ENCODE results near the gene MORF4L1.

DNA sequence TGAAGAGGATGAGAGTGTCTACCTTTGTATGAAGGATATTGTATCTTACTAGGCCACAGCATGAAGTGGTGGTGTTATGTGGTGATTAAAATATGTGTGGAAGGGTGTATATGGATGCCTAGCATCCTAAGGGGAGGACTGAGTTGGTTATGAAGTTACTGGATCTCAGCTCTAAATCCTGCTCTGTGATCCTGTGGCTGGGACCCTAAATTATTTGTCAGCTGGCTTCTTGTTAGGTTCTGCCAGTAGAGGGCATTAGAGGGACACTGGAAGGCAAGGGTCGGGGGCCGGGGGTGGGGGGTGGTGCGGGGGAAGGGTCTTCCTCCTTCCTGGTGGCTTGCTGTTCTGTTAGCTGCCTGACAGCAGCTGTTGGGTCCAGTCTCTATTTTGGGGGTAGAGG lies 34.9 kb downstream of the MORF4L1 start:
- TF ChIP-seq, protein P1, sequence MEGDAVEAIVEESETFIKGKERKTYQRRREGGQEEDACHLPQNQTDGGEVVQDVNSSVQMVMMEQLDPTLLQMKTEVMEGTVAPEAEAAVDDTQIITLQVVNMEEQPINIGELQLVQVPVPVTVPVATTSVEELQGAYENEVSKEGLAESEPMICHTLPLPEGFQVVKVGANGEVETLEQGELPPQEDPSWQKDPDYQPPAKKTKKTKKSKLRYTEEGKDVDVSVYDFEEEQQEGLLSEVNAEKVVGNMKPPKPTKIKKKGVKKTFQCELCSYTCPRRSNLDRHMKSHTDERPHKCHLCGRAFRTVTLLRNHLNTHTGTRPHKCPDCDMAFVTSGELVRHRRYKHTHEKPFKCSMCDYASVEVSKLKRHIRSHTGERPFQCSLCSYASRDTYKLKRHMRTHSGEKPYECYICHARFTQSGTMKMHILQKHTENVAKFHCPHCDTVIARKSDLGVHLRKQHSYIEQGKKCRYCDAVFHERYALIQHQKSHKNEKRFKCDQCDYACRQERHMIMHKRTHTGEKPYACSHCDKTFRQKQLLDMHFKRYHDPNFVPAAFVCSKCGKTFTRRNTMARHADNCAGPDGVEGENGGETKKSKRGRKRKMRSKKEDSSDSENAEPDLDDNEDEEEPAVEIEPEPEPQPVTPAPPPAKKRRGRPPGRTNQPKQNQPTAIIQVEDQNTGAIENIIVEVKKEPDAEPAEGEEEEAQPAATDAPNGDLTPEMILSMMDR (conservative IDR thresholded peaks at IDR 0.05; ENCODE audit: low read depth, low read length), result peak; percentile 42
- TF ChIP-seq EZH2 (IDR thresholded peaks at IDR 0.05; ENCODE audit: low read length, unreplicated experiment), result no peak
